ENCODE measurements around the gene CBR1.

CBR1 gene

DNA sequence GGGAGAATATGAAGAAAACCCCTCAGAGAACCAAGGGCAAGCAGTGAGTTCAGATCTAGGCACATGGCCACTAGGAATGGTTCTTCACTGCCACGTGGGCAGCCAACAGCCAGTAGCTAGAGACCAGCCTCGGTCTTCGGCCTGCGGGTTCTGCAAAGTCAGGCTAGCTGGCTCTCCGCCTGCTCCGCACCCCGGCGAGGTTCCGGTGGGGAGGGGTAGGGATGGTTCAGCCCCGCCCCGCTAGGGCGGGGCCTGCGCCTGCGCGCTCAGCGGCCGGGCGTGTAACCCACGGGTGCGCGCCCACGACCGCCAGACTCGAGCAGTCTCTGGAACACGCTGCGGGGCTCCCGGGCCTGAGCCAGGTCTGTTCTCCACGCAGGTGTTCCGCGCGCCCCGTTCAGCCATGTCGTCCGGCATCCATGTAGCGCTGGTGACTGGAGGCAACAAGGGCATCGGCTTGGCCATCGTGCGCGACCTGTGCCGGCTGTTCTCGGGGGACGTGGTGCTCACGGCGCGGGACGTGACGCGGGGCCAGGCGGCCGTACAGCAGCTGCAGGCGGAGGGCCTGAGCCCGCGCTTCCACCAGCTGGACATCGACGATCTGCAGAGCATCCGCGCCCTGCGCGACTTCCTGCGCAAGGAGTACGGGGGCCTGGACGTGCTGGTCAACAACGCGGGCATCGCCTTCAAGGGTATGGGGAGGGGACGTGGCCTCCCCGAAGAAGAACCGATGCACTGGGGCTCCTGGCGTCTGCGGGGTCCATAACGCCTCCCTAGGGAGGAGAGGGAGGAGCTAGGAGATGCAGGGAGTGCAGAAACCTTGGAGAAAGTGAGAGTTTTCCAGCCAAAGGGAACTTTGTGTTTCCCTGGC lies at the start of gene CBR1:
CBR1 (plus strand) TSS at position 312 of the 871 bp plus-strand sequence; CDS start at position 404, 92 bp downstream.
- in situ Hi-C loops (cut with MboI; ENCODE audit: low sequenced_read_pairs): no loop called here

DNA sequence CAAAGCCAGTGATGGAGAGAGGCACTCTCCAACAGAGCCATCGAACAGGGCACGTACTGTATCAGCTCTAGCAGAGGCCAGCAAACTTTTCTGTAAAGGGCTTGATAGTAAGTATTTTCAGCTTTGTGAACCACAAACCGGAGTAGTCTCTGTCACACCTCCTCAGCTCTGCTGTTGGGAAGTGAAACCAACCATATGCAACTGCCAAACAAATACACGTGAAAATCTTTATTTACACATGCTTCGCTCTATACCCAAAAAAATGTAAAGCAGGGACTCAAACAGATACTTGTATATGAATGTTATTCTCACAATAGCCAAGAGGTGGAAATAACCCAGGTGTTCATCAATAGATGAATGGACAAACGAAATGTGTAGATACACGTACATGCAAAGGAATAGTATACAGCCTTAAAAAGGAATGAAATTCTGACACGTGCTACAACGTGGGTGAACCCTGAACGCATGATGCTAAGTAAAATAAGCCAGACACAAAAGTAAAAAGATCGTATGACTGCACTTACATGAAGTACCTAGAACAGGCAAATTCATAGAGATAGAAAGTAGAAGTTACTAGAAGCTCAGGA lies 48.5 kb upstream of the CBR1 start:
- in situ Hi-C loops (cut with MboI; ENCODE audit: low sequenced_read_pairs): no loop called here

DNA sequence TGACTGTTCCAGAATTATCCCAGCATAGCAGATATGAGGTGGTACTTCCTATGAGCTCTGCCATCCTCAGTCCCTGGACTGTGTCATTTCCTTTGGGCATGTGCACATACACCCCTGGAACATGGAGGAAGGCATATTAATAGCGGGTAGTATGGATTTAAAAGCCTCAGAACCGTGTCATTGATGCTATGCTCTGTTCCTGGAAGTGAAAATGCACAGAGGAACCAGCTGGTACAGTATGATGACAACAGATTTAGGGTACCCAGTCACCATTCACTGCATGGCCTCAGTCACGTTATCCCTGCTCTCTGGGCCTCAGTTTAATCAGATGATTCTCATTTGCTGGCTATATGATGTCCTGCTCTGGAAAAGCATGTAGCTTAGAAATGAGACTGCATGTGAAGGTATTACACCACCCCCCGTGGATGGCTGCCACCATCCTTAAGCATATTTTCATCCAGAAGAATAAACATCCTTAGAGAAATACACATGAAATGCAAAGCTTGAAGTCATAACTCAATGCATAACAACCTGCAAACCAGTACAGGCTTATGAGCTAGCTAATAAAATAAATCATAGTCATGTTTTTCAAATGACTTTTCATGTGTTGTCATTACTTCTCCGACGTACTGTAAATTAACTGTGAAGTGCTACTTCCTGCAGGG lies 47.3 kb upstream of the CBR1 start:
- in situ Hi-C loops (cut with MboI; ENCODE audit: low sequenced_read_pairs): no loop called here

DNA sequence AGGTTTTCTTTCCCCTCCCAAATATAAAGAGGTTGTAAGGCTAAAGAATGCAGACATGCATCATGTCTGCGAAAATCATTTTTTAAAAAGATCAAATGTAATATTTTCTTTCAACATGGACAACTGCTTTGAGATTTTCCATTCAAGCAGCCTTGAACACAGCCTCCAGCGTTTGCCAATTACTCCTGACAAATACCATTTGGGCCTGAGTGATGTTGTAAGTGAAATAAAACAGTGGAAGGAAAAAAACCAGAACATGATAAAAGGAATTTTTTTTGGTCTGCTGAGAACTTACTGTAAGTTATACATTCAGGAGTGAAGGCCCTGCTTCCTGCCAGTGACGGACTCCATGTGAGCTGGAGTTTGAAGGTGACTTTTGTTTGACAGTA lies 46.7 kb upstream of the CBR1 start:
- in situ Hi-C loops (cut with MboI; ENCODE audit: low sequenced_read_pairs): no loop called here

DNA sequence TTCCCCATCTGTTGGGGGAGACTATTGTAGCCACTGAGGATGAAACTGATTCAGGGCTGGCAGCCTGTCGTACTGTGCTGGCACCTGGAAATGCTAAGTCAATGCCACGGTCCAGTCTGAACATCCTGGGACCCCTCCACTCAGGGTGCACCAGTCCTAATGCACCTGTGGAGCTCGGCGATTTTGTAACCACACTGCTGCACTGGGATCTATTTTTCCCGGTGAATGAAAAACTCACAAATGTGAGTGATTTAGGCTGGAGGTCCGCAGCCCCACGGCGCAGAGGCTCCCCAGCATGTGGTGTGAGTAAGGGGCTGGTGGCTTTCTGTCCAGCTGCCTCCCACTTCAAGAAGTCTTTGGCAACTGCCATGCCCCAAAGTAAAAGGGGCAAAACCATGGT lies 45.0 kb upstream of the CBR1 start:
- in situ Hi-C loops (cut with MboI; ENCODE audit: low sequenced_read_pairs): no loop called here

DNA sequence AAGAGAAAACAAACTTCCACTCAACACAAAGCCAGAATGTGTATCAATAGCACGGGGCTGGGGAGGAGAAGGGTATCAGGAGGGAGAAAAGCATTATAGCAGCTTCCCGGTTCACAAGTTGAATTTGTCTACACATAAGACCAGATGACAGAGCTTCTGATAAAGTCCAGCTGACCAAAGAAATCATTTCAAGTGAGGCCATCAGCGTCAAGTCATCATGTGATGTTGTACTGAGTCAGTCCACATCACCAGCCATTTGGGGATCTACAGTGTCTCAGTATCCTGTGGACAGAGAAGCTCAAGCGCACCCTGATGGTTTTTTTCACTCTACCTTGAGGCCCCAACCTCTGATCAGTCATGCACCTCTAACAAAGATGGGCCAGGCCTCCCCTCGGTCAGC lies 42.5 kb upstream of the CBR1 start:
- in situ Hi-C loops (cut with MboI; ENCODE audit: low sequenced_read_pairs): no loop called here

DNA sequence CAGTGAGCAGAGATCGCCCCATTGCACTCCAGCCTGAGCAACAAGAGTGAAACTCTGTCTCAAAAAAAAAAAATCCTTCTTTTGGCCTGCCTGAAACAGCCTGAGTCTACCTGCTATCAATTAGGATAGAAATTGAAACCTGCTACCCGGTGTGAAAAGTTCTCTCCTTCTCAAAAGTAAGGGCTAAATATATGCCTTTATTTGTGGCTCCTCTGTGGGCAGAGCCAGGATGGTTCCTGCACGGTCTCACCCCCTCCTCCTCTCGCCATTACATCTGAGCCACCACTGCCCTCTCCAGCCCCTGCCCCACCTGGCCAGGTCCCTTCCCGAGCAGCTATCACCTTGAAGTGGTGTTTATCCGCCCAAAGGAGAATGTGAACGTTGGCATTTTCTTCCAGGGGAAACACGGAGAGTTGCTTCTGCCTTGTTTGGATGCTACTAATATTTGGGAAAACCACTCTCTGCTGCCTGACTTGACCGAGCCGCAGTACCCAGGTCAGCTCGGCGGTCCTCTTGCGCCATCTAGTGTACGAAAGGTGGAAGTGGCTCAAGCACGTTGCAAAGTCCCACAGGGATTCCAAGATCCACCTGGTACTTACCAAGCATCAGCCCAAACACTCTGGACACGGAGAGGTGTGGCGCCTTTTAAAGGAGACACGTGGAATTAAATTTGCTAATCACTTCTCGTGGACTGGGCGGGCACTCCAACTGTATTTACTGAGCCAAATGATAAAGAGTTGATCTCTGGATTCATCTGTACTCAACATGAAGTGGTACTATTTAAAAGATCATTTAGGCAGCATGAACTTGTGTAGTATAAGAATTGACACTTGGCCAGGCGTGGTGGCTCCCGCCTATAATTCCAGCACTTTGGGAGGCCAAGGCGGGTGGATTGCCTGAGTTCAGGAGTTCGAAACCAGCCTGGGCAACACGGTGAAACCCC lies 41.4 kb upstream of the CBR1 start:
- in situ Hi-C loops (cut with MboI; ENCODE audit: low sequenced_read_pairs): no loop called here

DNA sequence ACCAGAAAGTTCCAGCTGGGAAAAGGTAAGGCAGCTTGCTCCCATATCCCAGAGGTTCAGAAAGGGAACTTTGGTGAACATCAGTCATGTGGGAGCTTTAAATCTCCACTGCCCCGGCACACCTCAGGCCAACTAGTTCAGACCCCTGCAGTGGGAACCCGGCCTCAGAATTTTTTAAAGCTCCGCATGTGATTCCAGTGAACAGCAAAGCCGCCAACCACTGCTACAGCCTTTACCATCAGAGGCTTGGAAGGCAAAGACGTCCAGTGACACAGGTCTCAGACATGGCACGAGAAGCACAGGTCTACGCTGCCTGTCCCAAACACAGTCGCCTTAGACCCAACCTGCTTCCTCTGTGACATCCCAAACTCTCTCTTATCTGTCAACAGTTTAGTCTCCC lies 40.5 kb upstream of the CBR1 start:
- in situ Hi-C loops (cut with MboI; ENCODE audit: low sequenced_read_pairs): no loop called here

DNA sequence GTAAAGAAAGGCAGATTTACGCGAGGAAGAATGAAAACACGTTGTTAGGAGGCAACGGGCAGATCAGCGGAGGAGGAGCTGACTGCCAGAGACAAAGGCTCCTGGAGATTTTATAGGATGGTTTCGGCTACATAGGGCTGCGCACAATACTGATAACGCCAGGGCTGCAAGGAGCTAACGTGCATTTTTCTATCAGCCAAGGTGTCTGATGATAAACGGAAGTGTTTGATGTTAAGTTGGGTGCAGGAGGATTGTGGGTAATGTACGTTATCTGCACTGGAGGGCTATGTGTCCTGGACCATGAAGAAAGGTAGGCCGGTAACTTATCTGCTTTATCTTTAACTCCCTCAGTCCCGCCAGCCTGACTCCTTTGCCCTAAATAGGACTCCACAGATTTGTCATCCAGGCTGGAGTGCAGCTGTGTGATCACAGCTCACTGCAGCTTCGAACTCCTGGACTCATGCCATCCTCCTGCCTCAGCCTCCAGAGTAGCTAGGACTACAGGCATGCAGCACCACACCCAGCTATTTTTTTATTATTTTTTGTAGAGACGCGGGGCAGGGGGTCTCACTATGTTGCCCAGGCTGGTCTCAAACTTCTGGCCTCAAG lies 39.1 kb upstream of the CBR1 start:
- in situ Hi-C loops (cut with MboI; ENCODE audit: low sequenced_read_pairs): no loop called here

DNA sequence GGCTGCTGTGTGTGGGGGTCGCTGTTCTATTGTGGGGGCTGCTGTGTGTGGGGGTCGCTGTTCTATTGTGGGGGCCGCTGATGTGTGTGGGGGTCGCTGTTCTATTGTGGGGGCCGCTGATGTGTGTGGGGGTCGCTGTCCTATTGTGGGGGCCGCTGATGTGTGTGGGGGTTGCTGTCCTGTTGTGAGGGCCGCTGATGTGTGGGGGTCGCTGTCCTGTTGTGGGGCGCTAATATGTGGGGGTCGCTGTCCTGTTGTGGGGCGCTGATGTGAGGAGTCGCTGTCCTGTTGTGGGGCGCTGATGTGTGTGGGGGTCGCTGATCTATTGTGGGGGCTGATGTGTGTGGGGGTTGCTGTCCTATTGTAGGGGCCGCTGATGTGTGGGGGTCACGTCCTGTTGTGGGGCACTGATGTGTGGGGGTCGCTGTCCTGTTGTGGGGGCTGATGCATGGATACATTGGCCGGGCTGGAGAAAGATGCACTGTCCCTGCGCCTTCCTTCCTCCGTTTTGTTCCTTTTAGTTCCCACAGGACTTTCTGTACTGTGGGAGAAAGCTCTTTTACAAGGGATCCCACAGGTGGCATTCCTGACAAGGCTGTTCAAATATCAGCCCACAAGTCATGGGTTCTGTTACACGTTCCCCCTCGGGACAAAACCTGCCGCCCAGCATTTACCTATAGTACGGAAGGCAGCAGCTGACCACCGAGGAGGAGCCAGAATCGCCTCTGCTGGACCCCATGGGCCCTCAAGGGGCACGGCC lies 37.0 kb upstream of the CBR1 start:
- in situ Hi-C loops (cut with MboI; ENCODE audit: low sequenced_read_pairs): no loop called here

DNA sequence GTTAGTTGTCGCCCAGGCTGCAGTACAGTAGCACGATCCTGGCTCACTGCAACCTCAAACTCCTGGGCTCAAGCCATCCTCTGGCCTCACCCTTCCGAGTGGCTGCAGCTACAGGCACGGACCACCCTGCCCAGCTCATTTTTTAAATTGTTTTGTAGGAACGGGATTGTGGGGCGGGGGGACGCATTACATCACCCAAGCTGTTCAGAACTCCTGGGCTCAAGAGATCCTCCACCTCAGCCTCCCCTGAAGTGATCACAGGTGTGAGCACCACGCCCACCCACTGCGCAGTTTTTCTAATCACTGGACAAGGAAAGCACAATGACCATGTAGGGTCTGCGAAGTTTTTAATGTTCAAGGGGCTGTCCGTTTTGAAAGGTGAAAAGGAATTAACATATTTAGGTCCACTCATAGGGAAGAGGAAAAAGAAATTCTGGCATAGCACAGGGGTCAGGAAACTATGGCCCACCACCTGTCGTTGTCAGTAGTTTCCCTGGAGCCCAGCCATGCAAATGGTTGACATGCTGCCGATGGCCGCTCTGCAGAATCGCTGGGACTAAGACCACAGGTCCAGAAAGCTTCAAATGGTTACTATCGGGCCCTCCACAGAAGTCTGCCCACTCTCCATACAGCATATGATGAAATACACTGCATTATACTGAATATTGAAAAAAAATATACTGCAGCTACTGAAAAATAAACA lies 35.5 kb upstream of the CBR1 start:
- in situ Hi-C loops (cut with MboI; ENCODE audit: low sequenced_read_pairs): no loop called here

DNA sequence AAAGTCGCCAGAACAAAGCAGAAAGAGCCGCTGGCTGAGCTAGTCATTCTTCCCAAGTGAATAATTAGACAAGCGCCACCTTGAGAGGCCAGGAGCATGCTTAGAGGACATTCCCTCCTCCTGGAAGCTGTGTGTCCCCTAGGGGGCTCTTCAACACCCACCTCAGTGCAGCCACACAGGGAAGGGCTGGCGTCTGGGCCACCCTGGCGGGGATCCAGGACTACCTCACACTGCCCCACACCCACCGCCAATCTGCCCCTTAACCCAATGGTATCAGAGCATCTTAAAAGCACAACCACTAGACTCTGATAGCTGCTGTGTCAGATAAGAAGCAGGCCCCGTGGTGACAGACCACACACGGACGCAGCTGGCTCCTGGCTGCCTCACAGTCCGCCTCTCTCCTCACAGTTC lies 34.4 kb upstream of the CBR1 start:
- in situ Hi-C loops (cut with MboI; ENCODE audit: low sequenced_read_pairs): no loop called here

DNA sequence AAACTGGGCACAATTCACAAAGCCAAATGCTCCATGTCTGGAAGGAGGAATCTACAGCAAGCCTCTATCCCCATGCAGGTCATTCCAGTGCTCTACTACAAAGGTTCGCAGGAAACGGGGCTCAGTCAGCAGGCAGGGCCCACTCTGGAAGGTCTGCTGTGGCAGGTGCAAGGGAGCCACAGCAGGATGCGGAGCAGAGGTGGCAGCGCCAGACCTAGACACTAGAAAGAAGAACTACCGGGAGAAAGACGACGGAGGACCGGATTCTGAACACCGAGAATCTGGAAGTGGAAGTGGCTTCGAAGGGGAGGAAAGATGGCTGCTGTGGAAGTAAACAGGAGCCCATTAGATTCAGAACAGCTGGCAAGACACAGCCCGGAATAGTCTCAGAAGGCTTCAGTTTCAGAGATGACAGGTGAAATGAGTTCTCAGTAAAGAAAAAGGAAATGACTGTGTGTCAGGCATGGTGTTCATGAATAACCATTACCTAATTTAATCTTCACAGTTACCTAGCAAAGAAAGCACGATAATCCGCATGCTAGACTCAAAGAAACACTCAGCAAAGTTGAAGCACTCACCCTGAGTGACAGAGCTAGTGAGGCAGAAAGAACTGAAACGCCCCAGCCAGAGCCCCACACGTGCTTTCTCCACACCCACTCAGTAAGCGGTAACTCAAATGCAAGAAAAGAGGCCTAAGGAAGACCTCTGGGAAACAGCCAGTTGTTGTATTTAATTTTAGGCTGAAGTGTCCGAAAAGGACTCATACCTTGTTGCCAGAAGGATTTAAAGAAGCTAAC lies 30.9 kb upstream of the CBR1 start:
- in situ Hi-C loops (cut with MboI; ENCODE audit: low sequenced_read_pairs): no loop called here

DNA sequence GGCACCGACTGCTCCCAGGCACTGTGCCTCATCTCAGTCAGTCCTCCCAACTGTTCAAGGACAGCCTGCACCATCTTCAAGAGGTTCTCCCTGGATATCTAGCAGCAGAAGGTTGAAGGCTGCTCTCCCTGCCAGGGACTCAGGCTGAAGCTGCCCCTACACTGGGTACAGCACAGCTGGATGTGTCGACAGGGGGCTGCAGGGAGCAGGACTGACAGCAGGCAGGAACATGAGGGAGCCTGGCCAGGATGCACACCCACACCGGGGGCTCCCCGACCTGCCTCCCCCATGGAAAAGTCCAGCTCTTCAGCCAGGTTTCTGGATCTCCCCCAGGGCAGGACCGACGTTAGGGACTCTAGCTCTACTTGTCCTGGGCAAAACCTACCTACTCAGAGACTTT lies 30.0 kb upstream of the CBR1 start:
- in situ Hi-C loops (cut with MboI; ENCODE audit: low sequenced_read_pairs): no loop called here

DNA sequence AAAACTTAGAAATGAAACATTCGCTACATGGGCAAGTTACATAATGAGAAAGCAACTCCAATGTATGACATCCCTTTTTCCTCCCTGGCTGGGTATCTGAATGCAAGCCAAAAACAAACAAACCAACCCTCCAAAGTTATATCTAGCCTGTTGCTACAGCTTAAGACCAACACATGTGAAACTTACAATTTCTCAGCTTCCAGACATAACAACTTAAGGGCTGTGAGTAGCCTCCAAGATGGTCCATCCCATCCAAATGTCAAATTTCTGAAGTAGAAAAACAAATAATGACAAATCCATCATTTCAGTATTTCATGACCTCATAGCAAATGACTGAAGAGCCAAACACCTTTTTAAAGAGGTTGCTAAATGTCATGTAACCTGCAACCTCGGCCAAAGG lies 29.4 kb upstream of the CBR1 start:
- in situ Hi-C loops (cut with MboI; ENCODE audit: low sequenced_read_pairs): no loop called here

DNA sequence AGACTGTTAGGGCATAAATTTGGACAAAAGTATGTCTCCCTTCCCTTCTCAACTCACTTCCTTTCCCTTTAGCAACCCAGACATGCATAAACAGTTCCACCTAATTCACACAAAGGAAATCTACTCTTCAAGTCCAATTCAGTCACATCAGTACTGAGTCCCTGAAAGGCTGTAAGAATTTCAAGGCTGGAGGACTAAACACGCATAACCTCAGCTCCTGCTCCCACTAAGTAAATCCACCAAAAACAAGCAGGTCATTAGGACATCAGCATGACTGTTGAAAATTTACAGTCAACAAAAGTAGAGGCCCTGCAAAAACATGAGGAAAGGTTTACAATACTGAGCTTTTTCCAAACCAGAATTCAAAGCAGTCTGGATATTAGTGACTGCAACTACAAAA lies 27.9 kb upstream of the CBR1 start:
- in situ Hi-C loops (cut with MboI; ENCODE audit: low sequenced_read_pairs): no loop called here

DNA sequence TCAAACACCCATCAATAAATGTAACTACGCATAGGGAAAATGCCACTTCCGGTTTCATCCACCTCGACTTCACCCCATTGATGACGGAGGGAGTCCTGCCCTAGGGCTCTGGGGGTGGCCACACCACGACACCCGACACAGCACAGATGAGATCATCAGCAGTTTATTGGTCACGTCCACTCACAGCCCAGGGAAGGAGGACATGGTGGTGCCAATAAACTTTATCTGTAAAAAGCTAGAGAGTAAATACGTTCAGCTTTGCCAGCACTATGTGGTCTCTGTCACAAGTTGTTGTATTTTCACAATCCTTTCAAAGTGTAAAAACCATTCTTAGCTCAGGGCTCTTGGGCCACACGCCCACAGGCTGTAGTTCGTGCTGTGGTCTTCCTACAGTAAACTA lies 25.8 kb upstream of the CBR1 start:
- in situ Hi-C loops (cut with MboI; ENCODE audit: low sequenced_read_pairs): no loop called here

DNA sequence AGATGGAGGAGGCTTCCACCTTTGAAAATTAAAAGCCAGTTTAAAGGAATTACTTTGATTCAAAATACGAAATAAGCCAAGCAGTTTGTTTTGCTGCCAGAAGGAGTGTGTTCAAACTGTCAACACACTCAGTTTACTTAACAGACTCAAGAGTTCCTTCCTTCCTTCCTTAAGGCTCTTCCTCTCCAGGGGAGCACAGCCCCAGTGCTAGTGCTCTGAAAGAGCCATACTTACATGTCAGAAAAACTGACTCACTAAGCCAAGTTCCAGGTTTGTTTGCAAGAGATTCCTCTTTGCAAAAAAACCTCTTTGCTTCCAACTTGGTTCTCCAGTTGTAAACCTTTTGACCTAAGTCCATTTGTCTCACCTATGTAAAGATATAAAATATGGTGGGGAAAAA lies 23.8 kb upstream of the CBR1 start:
- in situ Hi-C loops (cut with MboI; ENCODE audit: low sequenced_read_pairs): no loop called here
